ENCODE results near the gene NPTX1. TPM values are rescaled to one million over a fixed set of nuclear protein-coding genes. Genes with fewer than 3 reads are reported as not detected.

The NPTX1 gene
- total and polyA plus RNA-seq, 2 experiments from 2014 or later, result 3.4 to 20.5 TPM

GRCh38 chr17:80523054-80523744, 46.8 kb upstream of the NPTX1 start:
- no peak for TF ChIP-seq EZH2 (IDR thresholded peaks at IDR 0.05; ENCODE audit: low read depth, unreplicated experiment)
- Histone ChIP-seq H3K27ac (ENCODE audit: low read depth) (no peak overlapping the region), H3F3A (replicated peaks; ENCODE audit: low read depth) (no peaks in the 10 kb centered on the region), H3K4me2 (no peak overlapping the region), H3K79me2 (replicated peaks; ENCODE audit: insufficient read depth) (no peaks in the 10 kb centered on the region), H3K36me3 (ENCODE audit: insufficient read depth) (no peaks in the 10 kb centered on the region), H2AFZ (no peak overlapping the region), H3K27me3 (ENCODE audit: insufficient read depth) (no peaks in the 10 kb centered on the region), H4K20me1 (replicated peaks; ENCODE audit: insufficient read depth) (no peaks in the 10 kb centered on the region), H3K4me1 (ENCODE audit: insufficient read depth) (peaks cover 12% of the 10 kb centered on the region; the same call in 1 of the 2 replicates), H3K9me2 (ENCODE audit: insufficient read depth) (no peaks in the 10 kb centered on the region), H3K4me3 (no peak overlapping the region)
- DNase-seq (ENCODE audit: low spot score), result no peak
- H3K36me3 Mint-ChIP-seq (ENCODE audit: low read depth), result no peaks in the 10 kb centered on the region
- ATAC-seq, result no peak
- H3K4me3 Mint-ChIP-seq, result no peak overlapping the region
- peaks cover 21% of the 10 kb centered on the region for H3K4me1 Mint-ChIP-seq
- peaks cover 13% of the 10 kb centered on the region for H3K27me3 Mint-ChIP-seq (ENCODE audit: insufficient read depth, low read depth, poor library complexity)
- H3K27ac Mint-ChIP-seq, result no peak overlapping the region
- H3K9me3 Mint-ChIP-seq, result no peaks in the 10 kb centered on the region

GRCh38 chr17:80520810-80521455, 44.5 kb upstream of the NPTX1 start:
- no peak for ATAC-seq
- Mint-ChIP-seq H3K27me3 (ENCODE audit: insufficient read depth, low read depth, poor library complexity) (peaks cover 8% of the 10 kb centered on the region), H3K9me3 (no peaks in the 10 kb centered on the region), H3K4me1 (peaks cover 7% of the 10 kb centered on the region), H3K36me3 (ENCODE audit: low read depth) (no peaks in the 10 kb centered on the region), H3K27ac (no peak overlapping the region), H3K4me3 (no peak overlapping the region)
- no peak for DNase-seq (ENCODE audit: low spot score)
- H4K20me1 ChIP-seq (replicated peaks; ENCODE audit: insufficient read depth), result no peaks in the 10 kb centered on the region
- no peaks in the 10 kb centered on the region for H3K79me2 ChIP-seq (replicated peaks; ENCODE audit: insufficient read depth)
- no peaks in the 10 kb centered on the region for H3F3A ChIP-seq (replicated peaks; ENCODE audit: low read depth)
- TF ChIP-seq ZNF462 (CRISPR knock-in tag; IDR thresholded peaks at IDR 0.05) (no peak), STAT1 (IDR thresholded peaks at IDR 0.05; ENCODE audit: unreplicated experiment) (no peak), EZH2 (IDR thresholded peaks at IDR 0.05; ENCODE audit: low read depth, unreplicated experiment) (no peak), REST (IDR thresholded peaks at IDR 0.05; ENCODE audit: unreplicated experiment) (no peak)
- H3K9me2 ChIP-seq (ENCODE audit: insufficient read depth), result no peaks in the 10 kb centered on the region
- no peak overlapping the region for H2AFZ ChIP-seq
- no peaks in the 10 kb centered on the region for H3K36me3 ChIP-seq (ENCODE audit: insufficient read depth)
- no peaks in the 10 kb centered on the region for H3K27me3 ChIP-seq (ENCODE audit: insufficient read depth)
- H3K27ac ChIP-seq (ENCODE audit: low read depth), result no peak overlapping the region
- H3K4me3 ChIP-seq, result no peak overlapping the region
- H3K4me1 ChIP-seq (ENCODE audit: insufficient read depth), result no peaks in the 10 kb centered on the region
- no peak overlapping the region for H3K4me2 ChIP-seq
